HG03558 (cell line): ENCODE data around the gene ATP2C2.

Experiments
- ATAC-seq: cut with Tn5 transposase; IDR thresholded peaks from one replicate; pipeline ENCODE4 v1.9.1; 2021; ENCODE audit warnings: moderate number of reproducible peaks; ENCODE audit not compliant: unreplicated experiment; ENCODE audit errors: extremely low read depth

ATP2C2 gene

GRCh38 chr16:84505249-84506187 is 137.2 kb downstream of the ATP2C2 start:
- ATAC-seq: no peak

GRCh38 chr16:84507011-84507982 is 139.0 kb downstream of the ATP2C2 start:
- no peak for ATAC-seq

GRCh38 chr16:84508502-84508901 is 140.2 kb downstream of the ATP2C2 start:
- no peak for ATAC-seq

GRCh38 chr16:84509032-84509950 is 141.0 kb downstream of the ATP2C2 start:
- ATAC-seq: no peak

GRCh38 chr16:84511180-84511800 is 143.0 kb downstream of the ATP2C2 start:
- ATAC-seq: no peak

GRCh38 chr16:84511831-84512230 is 143.5 kb downstream of the ATP2C2 start:
- no peak for ATAC-seq

- no peak for ATAC-seq
These were observed 144.8 kb downstream of the ATP2C2 start for GRCh38 chr16:84513123-84513522.

GRCh38 chr16:84513666-84514065 is 145.3 kb downstream of the ATP2C2 start:
- no peak for ATAC-seq
